GM18870 (cell line): ENCODE data around the gene SRGN.
A peak's percentile ranks its signal among the peaks of the same experiment; 100 is the strongest.
"Not testable (repeated sequence)": the region's sequence is repeated elsewhere in the genome, so short reads cannot be mapped to it uniquely, and the experiment has no call there.

Experiments
- ATAC-seq: cut with Tn5 transposase; IDR thresholded peaks from one replicate; pipeline ENCODE4 v1.9.1; 2021; ENCODE audit warnings: moderate library complexity; ENCODE audit not compliant: unreplicated experiment

SRGN gene, protein sequence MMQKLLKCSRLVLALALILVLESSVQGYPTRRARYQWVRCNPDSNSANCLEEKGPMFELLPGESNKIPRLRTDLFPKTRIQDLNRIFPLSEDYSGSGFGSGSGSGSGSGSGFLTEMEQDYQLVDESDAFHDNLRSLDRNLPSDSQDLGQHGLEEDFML

GRCh38 chr10:69087590-69088470, at the start of gene SRGN:
Gene SRGN (plus strand): TSS chr10:69088103. CDS start chr10:69088158, 55 bp downstream.
- ATAC-seq: peak; percentile 42

GRCh38 chr10:69040904-69041303, 47.0 kb upstream of the SRGN start:
- ATAC-seq: not testable (repeated sequence)

DNA sequence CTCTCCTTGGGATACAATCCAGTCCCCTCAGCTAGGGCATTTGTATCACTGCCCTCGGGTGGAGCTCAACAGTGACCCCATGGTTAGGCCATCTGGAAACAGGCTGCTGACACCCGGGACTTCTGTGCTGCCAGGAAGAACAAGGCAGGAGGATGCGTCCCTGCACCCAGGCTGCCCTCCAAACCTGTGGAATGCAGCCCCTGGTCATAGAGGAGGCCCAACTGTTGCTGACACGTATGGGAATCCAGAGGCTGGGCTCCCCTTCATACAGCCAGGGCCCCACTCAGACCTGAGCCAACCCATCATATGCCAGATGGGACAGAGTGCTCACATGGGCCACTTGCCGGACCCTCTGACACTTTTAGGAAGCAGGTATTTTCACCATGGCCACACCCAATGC, 45.5 kb upstream of the SRGN start:
- no peak for ATAC-seq

DNA sequence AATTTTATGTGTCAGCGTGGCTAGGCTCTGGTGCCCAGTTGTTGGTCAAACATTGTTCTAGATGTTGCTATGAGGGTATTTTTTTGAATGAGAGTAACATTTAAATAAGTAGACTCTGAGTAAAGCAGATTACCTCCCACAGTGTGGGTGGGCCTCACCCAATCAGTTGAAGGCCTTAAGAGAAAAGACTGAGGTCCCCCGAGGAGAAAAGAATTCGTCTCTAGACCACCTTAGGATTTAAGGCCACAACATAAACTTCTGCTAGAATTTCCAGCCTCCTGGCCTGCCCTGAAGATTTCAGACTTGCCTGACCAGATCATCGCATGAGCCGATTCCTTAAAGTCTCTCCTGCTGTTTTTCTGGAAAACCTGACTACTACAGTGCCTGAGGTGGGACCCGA, 45.1 kb upstream of the SRGN start:
- ATAC-seq: no peak

GRCh38 chr10:69043931-69044531, 43.9 kb upstream of the SRGN start:
- ATAC-seq: peak; percentile 57

DNA sequence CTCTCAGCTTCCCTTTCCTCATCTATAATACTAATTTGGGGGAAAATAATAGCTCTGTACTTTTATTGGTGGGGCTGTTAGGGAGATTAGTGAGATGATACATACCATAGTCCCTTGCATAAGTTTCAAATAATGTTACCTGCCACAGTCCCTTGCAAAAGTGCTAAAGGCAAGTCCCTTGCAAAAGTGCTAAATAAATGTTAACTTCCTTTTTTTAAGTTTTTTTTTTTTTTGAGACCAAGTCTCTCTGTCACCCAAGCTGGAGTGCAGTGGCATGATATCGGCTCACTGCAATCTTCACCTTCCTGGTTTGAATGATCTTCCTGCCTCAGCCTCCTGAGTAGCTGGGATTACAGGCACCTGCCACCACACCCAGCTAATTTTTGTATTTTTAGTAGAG, 43.4 kb upstream of the SRGN start:
- no peak for ATAC-seq

GRCh38 chr10:69045441-69046300, 42.2 kb upstream of the SRGN start:
- peak; percentile 65 for ATAC-seq

DNA sequence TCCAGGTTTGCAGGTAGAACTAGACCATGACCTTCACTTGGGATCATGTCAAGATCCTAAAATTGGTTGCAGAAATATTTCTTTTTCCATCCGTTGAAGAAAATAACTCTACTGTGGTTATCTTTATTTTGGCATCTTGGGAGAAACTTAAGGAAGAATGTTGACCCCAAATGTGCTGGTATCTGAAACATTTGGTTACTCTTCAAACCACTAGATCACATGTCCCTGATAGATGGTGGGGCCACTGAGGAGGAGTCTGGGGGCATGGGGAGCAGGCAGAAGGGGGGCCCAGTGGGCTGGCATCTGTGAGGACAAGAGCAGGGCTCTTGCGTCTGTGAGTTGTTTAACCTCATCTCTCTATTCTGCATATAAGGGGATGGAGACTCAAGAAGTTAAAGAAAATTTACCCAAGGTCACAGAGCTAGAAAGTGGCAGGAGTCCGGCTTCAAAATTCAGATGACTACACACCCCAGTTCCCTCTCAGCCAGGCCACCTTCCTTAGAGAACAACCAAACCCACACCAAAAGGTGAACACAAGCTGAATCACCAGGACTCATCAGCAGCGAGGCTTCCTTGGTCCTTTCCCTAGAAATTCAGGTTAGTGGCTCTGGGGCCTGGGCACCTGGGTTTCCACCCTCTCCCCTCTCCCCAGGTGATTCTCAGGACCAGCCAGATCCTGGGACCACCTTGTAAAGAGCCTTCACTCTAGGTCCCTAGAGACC, 40.6 kb upstream of the SRGN start:
- no peak for ATAC-seq

DNA sequence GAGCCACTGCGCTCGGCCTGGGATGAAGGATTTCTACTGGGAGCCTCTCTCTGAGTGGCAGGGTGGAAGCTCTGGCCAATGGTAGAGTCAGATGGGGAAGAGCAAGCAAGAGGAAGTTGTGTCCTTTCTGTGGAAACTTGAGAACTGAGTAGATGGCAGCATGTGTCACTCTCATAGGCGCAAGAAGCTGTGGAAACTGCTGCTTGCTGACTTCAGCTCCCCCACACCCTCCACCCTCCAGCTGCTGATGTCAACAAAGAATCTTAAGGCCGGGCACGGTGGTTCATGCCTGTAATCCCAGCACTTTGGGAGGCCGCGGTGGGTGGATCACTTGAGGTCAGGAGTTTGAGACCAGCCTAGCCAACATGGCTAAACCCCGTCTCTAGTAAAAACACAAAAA, 39.8 kb upstream of the SRGN start:
- ATAC-seq: no peak

DNA sequence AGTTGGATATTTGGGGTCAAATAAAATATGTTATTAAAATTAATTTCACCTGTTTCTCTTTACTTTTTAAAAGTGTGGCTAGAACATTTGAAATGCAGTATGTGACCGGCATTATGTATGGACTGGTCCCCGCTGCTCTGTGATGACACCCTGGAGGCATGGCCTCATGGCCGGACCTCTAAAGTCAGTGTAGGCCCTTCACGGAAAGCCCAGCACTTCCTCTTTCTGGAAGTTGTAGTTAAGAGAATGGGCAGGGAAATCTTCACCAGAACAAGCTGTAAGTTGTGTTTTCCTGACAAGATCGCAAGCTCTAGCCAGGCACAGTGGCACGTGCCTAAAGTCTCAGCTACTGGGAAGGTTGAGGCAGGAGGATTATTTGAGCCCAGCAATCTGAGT, 38.3 kb upstream of the SRGN start:
- no peak for ATAC-seq

GRCh38 chr10:69051303-69051702, 36.6 kb upstream of the SRGN start:
- ATAC-seq: peak; percentile 36

DNA sequence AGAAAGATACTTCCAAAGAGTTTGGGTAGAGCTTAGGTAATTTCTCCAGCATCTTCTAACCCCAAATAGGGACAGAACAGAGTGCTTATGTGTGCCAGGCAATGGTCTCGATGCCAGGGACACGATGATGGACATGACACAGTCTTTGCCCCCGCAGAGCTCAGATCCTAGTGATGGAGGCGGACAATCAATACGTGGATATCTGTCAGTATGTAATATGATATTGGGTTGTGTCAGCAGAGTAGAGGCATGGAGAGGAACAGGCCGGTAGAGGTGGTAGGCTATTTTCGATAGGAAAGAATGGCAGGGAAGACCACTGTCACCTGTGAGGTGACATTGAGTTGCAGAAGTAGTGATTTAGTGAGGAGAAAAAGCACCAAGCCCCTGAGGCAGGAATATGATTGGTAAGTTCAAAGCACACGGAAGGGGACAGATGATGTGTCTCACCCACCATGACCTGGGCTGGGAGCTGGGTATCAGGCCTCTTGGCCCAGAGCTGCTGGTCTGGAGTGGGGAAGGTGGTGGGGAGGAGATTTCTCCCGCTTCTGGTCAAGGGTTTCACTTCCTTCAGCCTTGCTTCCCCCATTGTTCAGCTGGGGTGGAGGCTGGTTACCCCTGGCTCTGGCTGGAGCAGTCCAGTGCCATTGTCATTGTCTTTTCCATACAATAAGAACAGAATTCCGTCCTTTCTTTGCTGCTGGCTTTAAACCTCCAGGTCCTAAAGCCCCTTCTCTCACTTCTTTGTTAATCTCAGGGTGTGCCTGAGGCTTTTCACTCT, 36.0 kb upstream of the SRGN start:
- ATAC-seq: no peak

GRCh38 chr10:69052736-69053135, 35.2 kb upstream of the SRGN start:
- no peak for ATAC-seq

GRCh38 chr10:69055241-69055640, 32.7 kb upstream of the SRGN start:
- no peak for ATAC-seq

DNA sequence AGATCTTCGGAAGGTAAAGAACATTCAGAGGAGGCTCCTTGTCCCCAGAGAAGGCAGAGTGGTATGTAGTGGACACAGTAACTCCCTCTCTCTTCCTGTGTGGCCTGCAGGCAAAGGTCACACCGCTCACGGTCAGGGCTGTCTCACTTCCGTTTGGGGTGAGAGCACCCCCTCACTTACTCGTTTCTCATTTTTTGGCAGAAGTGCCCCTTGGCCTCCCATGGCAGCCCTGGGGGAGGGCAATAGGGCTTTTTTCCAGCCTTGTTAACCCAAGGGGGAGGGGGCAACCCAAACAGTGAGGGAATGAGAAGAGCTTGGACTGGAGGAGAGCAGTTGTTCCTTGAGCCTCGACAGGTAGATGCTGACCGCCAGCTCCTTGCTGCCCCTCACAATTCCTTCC, 31.8 kb upstream of the SRGN start:
- no peak for ATAC-seq

GRCh38 chr10:69056536-69057260, 31.2 kb upstream of the SRGN start:
- ATAC-seq: no peak

GRCh38 chr10:69057261-69057950, 30.5 kb upstream of the SRGN start:
- no peak for ATAC-seq

DNA sequence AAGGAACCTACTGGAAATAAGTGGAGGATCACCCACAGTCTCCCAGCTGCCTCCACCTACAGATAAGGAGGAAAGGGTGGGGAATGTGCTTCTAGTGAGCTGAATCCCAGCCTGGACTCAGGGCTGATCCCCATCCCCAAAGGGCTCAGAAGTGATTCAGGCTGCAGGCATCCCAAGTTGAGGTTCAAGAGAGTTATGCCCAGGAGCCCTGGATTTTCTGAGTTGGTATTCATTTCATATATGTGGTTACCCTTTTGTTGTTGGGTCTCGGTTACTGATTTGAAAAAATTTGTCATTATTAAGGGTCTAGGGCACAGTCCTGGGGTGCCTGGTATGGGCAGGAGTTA, 30.0 kb upstream of the SRGN start:
- ATAC-seq: no peak
